Measurements from ENCODE around the gene VOPP1.

The VOPP1 gene

GRCh38 chr7:55517936-55518689 lies 54.2 kb downstream of the VOPP1 start:
- Histone ChIP-seq H2AFZ (ENCODE audit: low read depth) (no peak overlapping the region), H3K27ac (no peak overlapping the region), H3K4me3 (IDR thresholded peaks at IDR 0.05; ENCODE audit: insufficient read depth, low read depth, low read length) (no peak overlapping the region), H4K20me1 (ENCODE audit: insufficient read depth) (peaks cover 12% of the 10 kb centered on the region), H3K4me2 (no peak overlapping the region; the same call in 1 of the 2 replicates), H3K36me3 (ENCODE audit: insufficient read depth) (peaks cover 12% of the 10 kb centered on the region; the same call in 1 of the 2 replicates), H3K79me2 (ENCODE audit: insufficient read depth, low read depth) (peaks cover 69% of the 10 kb centered on the region), H3K27me3 (ENCODE audit: insufficient read depth, low read depth) (no peaks in the 10 kb centered on the region), H3K9ac (no peak overlapping the region), H3K4me1 (ENCODE audit: low read depth, poor library complexity, severe bottlenecking) (peaks cover 90% of the 10 kb centered on the region)
- TF ChIP-seq, protein P1, sequence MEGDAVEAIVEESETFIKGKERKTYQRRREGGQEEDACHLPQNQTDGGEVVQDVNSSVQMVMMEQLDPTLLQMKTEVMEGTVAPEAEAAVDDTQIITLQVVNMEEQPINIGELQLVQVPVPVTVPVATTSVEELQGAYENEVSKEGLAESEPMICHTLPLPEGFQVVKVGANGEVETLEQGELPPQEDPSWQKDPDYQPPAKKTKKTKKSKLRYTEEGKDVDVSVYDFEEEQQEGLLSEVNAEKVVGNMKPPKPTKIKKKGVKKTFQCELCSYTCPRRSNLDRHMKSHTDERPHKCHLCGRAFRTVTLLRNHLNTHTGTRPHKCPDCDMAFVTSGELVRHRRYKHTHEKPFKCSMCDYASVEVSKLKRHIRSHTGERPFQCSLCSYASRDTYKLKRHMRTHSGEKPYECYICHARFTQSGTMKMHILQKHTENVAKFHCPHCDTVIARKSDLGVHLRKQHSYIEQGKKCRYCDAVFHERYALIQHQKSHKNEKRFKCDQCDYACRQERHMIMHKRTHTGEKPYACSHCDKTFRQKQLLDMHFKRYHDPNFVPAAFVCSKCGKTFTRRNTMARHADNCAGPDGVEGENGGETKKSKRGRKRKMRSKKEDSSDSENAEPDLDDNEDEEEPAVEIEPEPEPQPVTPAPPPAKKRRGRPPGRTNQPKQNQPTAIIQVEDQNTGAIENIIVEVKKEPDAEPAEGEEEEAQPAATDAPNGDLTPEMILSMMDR (conservative IDR thresholded peaks at IDR 0.05; ENCODE audit: low read depth, low read length): no peak

DNA sequence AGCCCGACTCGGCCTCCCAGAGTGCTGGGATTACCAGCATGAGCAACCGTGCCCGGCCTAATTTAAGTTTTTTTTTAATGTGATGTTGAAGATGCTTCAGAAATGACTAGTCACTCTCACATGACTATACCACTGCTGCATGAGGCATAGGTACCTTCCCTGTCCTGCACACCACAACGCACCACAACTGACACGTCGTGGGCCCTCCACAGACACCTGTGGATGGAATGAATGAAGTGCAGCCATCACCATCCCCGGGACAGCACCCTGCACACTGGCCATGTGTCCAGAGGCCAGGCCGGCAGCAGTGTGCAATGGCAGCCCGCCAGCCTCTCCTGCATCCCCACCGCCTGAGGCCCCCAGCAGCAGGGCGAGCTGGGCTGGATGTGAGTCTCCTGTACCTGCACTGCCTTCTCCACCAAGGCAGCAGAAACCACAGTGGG lies 55.1 kb downstream of the VOPP1 start:
- Histone ChIP-seq H3K27ac (no peak overlapping the region), H3K4me2 (no peak overlapping the region; the same call in 1 of the 2 replicates), H3K4me1 (ENCODE audit: low read depth, poor library complexity, severe bottlenecking) (peaks cover 90% of the 10 kb centered on the region), H3K4me3 (IDR thresholded peaks at IDR 0.05; ENCODE audit: insufficient read depth, low read depth, low read length) (no peak overlapping the region), H3K79me2 (ENCODE audit: insufficient read depth, low read depth) (peaks cover 67% of the 10 kb centered on the region), H3K27me3 (ENCODE audit: insufficient read depth, low read depth) (no peaks in the 10 kb centered on the region), H4K20me1 (ENCODE audit: insufficient read depth) (peaks cover 4% of the 10 kb centered on the region; the same call in 1 of the 2 replicates), H2AFZ (ENCODE audit: low read depth) (no peak overlapping the region), H3K9ac (no peak overlapping the region), H3K36me3 (ENCODE audit: insufficient read depth) (peaks cover 12% of the 10 kb centered on the region; the same call in 1 of the 2 replicates)
- TF ChIP-seq, protein P1 (conservative IDR thresholded peaks at IDR 0.05; ENCODE audit: low read depth, low read length): no peak

GRCh38 chr7:55516409-55516808 lies 55.9 kb downstream of the VOPP1 start:
- no peak overlapping the region for H3K4me3 ChIP-seq (IDR thresholded peaks at IDR 0.05; ENCODE audit: insufficient read depth, low read depth, low read length)
- peaks cover 91% of the 10 kb centered on the region for H3K4me1 ChIP-seq (ENCODE audit: low read depth, poor library complexity, severe bottlenecking)
- H3K36me3 ChIP-seq (ENCODE audit: insufficient read depth): peaks cover 12% of the 10 kb centered on the region; the same call in 1 of the 2 replicates
- H3K79me2 ChIP-seq (ENCODE audit: insufficient read depth, low read depth): peaks cover 67% of the 10 kb centered on the region
- H3K4me2 ChIP-seq: peak overlapping the region; percentile 16
- peak overlapping the region; percentile 23; the same call in 1 of the 2 replicates for H3K27ac ChIP-seq
- H4K20me1 ChIP-seq (ENCODE audit: insufficient read depth): no peaks in the 10 kb centered on the region
- TF ChIP-seq, protein P1 (conservative IDR thresholded peaks at IDR 0.05; ENCODE audit: low read depth, low read length): no peak
- no peaks in the 10 kb centered on the region for H3K27me3 ChIP-seq (ENCODE audit: insufficient read depth, low read depth)
- H3K9ac ChIP-seq: no peak overlapping the region
- no peak overlapping the region for H2AFZ ChIP-seq (ENCODE audit: low read depth)

DNA sequence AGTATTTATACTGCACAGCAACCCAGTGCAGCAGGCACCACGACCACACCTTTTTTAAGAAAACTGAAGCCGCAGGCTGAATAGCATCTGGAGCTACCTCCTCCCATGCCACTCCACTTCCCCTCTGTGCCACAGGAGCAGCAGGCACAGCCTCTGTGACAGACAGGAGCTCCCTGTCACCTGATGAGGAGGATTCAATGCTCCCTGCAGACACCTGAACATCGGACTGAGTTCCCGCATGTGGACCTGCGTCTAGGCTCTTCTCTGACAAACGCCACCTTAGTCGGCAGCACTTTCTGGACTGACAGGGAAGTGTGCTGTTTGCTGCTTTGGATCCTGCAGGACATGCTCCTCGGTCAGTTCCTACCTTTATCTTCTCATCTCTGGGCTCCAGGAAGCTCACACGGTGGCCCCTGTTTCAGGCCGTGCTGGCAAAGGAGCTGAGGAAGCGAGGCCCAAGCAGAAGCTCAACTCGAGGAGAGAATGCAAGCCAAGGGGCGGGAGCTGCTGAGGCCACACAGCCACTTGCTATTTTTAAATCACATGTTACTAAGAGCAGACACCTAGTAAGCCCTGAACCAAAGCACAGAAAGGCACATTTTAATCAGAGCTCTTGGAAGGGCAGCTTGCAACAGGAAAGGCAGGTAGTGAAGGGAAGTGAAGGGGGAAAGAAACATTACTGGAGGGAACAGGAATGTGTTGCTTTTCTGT lies 56.6 kb downstream of the VOPP1 start:
- no peaks in the 10 kb centered on the region for H4K20me1 ChIP-seq (ENCODE audit: insufficient read depth)
- no peak overlapping the region for H2AFZ ChIP-seq (ENCODE audit: low read depth)
- TF ChIP-seq, protein P1 (conservative IDR thresholded peaks at IDR 0.05; ENCODE audit: low read depth, low read length): no peak
- H3K4me2 ChIP-seq: peak overlapping the region; percentile 16
- no peak overlapping the region for H3K4me3 ChIP-seq (IDR thresholded peaks at IDR 0.05; ENCODE audit: insufficient read depth, low read depth, low read length)
- H3K9ac ChIP-seq: no peak overlapping the region
- peak overlapping the region; percentile 23; the same call in 1 of the 2 replicates for H3K27ac ChIP-seq
- no peaks in the 10 kb centered on the region for H3K27me3 ChIP-seq (ENCODE audit: insufficient read depth, low read depth)
- peaks cover 67% of the 10 kb centered on the region for H3K79me2 ChIP-seq (ENCODE audit: insufficient read depth, low read depth)
- H3K36me3 ChIP-seq (ENCODE audit: insufficient read depth): peaks cover 12% of the 10 kb centered on the region; the same call in 1 of the 2 replicates
- peaks cover 91% of the 10 kb centered on the region for H3K4me1 ChIP-seq (ENCODE audit: low read depth, poor library complexity, severe bottlenecking)
